ENCODE measurements around the gene CNTN4. TPM values are rescaled to one million over a fixed set of nuclear protein-coding genes. Genes with fewer than 3 reads are reported as not detected.

CNTN4 gene
- total RNA-seq, 1 donor from 2014 or later = 16.5 TPM

DNA sequence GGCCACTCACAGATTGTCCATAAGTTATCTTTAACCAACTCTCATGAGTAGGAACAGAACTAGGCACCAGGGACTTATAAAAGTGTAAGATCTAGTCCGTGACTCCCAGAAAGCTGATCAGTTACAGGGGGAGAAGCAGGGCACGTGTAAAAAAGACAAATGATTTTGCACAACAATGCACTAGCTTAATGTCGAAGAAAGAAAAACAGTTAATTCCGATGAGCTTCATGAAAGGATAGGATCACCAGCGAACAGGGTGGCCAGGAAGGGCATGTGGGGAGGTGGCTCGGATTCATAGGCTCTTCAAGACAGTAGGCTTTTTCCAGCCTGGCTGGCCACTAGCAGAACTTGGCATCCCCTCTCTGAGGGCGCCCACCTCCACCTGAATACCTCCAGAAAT, 921.5 kb downstream of the CNTN4 start:
- no peak overlapping the region for H3K4me3 ChIP-seq (ENCODE audit: low read depth, low read length)
- no peaks in the 10 kb centered on the region for H3K27me3 ChIP-seq (ENCODE audit: control insufficient read depth, insufficient read depth, low read length)
- TF ChIP-seq, protein P1, sequence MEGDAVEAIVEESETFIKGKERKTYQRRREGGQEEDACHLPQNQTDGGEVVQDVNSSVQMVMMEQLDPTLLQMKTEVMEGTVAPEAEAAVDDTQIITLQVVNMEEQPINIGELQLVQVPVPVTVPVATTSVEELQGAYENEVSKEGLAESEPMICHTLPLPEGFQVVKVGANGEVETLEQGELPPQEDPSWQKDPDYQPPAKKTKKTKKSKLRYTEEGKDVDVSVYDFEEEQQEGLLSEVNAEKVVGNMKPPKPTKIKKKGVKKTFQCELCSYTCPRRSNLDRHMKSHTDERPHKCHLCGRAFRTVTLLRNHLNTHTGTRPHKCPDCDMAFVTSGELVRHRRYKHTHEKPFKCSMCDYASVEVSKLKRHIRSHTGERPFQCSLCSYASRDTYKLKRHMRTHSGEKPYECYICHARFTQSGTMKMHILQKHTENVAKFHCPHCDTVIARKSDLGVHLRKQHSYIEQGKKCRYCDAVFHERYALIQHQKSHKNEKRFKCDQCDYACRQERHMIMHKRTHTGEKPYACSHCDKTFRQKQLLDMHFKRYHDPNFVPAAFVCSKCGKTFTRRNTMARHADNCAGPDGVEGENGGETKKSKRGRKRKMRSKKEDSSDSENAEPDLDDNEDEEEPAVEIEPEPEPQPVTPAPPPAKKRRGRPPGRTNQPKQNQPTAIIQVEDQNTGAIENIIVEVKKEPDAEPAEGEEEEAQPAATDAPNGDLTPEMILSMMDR (IDR thresholded peaks at IDR 0.05; ENCODE audit: insufficient read depth, low read length, poor library complexity, severe bottlenecking) = no peak
- no peaks in the 10 kb centered on the region for H3K36me3 ChIP-seq (ENCODE audit: control insufficient read depth, insufficient read depth, low read length)
- DNase-seq (ENCODE audit: low read depth) = no peak

DNA sequence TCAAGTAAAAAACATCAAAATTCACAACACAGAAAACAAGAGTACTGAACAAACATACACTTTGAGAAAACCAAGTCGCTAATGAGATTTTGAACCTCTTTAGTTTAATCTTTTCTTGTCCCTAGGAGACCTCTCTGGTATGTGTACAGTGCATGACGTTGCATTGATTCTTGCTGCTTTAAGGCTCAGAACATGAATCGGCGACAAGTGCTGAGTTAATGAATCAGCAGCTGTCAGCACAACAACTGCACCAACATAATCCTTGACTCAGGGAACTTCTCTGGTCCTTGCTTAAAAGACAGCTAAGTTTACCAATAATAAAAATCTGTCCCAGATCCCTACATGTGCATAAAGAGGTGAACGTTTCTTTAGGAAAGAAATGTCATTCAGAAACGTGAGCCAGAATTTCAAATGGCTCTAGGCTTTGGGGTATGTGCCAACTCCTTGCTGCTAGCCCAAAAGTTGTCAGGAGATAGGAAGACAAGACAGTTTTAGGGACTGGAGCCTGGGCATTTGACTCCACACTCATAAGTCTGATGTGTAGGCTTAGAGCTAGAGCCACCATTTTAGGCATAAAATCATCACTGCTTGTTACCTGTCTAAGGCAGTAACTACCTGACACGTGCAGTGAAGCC, 924.6 kb downstream of the CNTN4 start:
- Histone ChIP-seq H3K36me3 (ENCODE audit: control insufficient read depth, insufficient read depth, low read length) (no peaks in the 10 kb centered on the region), H3K4me3 (ENCODE audit: low read depth, low read length) (no peak overlapping the region), H3K27me3 (ENCODE audit: control insufficient read depth, insufficient read depth, low read length) (no peaks in the 10 kb centered on the region)
- no peak for DNase-seq (ENCODE audit: low read depth)
- TF ChIP-seq, protein P1 (IDR thresholded peaks at IDR 0.05; ENCODE audit: insufficient read depth, low read length, poor library complexity, severe bottlenecking) = no peak

DNA sequence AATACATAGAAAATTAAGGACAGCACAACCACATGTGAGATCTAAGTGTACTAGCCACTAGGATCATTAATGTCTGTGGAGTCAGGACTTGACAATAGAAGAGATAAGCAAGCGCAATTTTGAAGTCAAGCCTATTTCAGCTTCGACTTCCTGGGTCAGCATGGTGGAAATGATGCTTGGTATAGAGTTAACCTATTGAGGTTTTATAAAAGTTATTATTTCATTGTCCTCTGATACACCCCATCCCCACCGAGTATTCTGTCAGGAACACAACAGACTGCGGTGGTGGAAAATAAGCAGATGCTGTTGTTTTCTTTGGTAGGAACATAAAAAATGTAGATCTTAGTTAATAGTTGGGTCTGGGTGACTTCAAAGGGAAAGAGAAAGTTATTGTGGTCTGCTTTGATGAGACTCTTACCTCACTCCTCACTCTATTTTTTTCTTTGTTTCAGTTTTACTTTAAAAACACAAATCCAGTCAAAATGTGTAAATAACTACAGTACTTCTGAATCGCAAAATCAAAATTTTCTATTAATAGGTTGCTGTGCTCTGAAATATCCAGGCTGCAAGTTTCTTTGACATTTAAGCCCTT, 929.4 kb downstream of the CNTN4 start:
- no peak for DNase-seq (ENCODE audit: low read depth)
- no peaks in the 10 kb centered on the region for H3K36me3 ChIP-seq (ENCODE audit: control insufficient read depth, insufficient read depth, low read length)
- H3K27me3 ChIP-seq (ENCODE audit: control insufficient read depth, insufficient read depth, low read length) = no peaks in the 10 kb centered on the region
- TF ChIP-seq, protein P1 (IDR thresholded peaks at IDR 0.05; ENCODE audit: insufficient read depth, low read length, poor library complexity, severe bottlenecking) = no peak
- no peak overlapping the region for H3K4me3 ChIP-seq (ENCODE audit: low read depth, low read length)

DNA sequence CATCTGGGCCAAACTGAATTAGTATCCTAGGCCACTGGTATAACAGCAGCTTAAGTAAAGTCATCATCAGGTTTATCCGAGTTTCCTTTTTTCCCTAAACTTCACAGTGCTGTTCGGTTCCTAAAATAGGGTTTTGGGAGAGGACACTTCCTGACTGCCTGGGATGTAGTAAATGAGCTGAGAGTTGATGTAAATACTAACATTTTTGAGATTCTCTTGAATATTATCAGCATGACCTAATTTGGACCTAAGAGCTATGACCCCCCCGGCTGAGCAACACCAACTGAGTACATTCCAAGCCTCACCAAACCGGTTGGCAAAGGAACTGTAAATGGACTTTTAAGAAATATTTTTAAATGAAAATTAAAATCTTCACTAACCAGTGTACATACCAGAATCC, 932.7 kb downstream of the CNTN4 start:
- Histone ChIP-seq H3K27me3 (ENCODE audit: control insufficient read depth, insufficient read depth, low read length) (no peaks in the 10 kb centered on the region), H3K36me3 (ENCODE audit: control insufficient read depth, insufficient read depth, low read length) (no peaks in the 10 kb centered on the region), H3K4me3 (ENCODE audit: low read depth, low read length) (no peak overlapping the region)
- DNase-seq (ENCODE audit: low read depth) = no peak
- TF ChIP-seq, protein P1 (IDR thresholded peaks at IDR 0.05; ENCODE audit: insufficient read depth, low read length, poor library complexity, severe bottlenecking) = no peak

DNA sequence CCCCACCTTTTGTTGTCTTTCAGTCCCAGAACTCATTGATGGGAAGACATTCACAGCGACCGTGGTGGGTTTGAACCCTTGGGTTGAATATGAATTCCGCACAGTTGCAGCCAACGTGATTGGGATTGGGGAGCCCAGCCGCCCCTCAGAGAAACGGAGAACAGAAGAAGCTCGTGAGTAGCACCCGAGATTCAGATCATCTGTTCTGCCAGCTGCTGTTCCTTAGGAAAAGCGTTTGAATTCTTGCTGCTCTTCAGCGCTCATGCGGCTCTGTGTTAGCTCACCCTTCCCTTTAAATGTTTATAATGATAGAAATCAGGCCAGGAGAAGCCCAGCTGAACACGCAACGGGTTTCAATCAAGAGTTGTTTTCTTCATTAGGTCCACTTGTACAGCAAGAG, 938.5 kb downstream of the CNTN4 start:
- H3K36me3 ChIP-seq (ENCODE audit: control insufficient read depth, insufficient read depth, low read length) = no peaks in the 10 kb centered on the region
- TF ChIP-seq, protein P1 (IDR thresholded peaks at IDR 0.05; ENCODE audit: insufficient read depth, low read length, poor library complexity, severe bottlenecking) = no peak
- H3K4me3 ChIP-seq (ENCODE audit: low read depth, low read length) = no peak overlapping the region
- DNase-seq (ENCODE audit: low read depth) = no peak
- no peaks in the 10 kb centered on the region for H3K27me3 ChIP-seq (ENCODE audit: control insufficient read depth, insufficient read depth, low read length)

Measured in kidney epithelial cell (primary cell).